Measurements from ENCODE around the gene TAF6.

Gene TAF6

DNA sequence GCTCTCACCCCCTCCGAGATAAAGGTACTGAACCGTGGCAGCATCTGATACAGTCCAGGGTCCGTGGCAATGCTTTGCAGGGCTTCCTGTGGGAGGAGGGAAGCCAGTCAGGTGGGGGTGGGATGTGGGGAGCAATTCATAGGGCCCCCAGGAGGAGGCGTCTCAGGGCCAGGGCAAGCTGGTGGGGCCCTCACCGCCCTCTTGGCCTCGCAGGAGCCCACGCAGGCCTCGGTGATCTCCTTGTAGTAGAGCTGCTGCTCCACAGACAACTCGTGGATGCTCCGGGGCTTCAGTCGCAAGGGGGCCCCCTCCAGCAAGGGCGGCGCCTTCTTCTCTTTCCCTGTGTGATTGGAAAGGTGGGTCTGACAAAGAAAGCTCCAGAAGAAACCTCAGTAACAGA is 7.2 kb downstream of the TAF6 start:
- TF ChIP-seq, protein P1, sequence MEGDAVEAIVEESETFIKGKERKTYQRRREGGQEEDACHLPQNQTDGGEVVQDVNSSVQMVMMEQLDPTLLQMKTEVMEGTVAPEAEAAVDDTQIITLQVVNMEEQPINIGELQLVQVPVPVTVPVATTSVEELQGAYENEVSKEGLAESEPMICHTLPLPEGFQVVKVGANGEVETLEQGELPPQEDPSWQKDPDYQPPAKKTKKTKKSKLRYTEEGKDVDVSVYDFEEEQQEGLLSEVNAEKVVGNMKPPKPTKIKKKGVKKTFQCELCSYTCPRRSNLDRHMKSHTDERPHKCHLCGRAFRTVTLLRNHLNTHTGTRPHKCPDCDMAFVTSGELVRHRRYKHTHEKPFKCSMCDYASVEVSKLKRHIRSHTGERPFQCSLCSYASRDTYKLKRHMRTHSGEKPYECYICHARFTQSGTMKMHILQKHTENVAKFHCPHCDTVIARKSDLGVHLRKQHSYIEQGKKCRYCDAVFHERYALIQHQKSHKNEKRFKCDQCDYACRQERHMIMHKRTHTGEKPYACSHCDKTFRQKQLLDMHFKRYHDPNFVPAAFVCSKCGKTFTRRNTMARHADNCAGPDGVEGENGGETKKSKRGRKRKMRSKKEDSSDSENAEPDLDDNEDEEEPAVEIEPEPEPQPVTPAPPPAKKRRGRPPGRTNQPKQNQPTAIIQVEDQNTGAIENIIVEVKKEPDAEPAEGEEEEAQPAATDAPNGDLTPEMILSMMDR (conservative IDR thresholded peaks at IDR 0.05): no peak
- no peak overlapping the region for H3K27ac ChIP-seq

DNA sequence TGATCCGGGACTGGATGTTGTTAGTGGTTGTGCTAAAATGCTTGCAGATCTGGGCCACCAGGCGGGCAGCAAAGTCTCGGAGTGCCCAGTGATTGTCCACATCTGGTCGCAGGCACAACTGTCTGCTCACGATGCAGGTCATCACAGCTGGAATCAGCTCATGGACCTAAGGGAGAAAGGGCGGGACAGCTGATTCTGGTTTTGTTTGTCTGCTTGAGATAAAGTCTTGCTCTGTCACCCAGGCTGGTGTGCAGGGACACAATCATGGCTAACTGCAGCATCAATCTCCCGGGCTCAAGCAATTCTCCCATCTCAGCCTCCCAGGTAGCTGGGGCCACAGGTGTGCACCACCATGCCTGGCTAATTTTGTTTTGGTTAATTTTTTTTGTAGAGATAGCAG is 8.0 kb downstream of the TAF6 start:
- TF ChIP-seq, protein P1 (conservative IDR thresholded peaks at IDR 0.05): no peak

GRCh38 chr7:100109521-100110163 is 9.5 kb downstream of the TAF6 start:
- no peak overlapping the region for H3K27ac ChIP-seq
- TF ChIP-seq, protein P1 (conservative IDR thresholded peaks at IDR 0.05): peak; percentile 22; the same call in 1 of the 2 replicates

More for the DNA sequence above, 8.0 kb downstream of the TAF6 start:
- H3K27ac ChIP-seq: no peak overlapping the region

GRCh38 chr7:100107890-100108289 is 11.3 kb downstream of the TAF6 start:
- H3K27ac ChIP-seq: peak overlapping the region; percentile 34
- TF ChIP-seq, protein P1 (conservative IDR thresholded peaks at IDR 0.05): no peak

GRCh38 chr7:100107125-100107737 is 11.9 kb downstream of the TAF6 start:
- TF ChIP-seq, protein P1 (conservative IDR thresholded peaks at IDR 0.05): no peak
- H3K27ac ChIP-seq: no peak overlapping the region; the same call in 1 of the 2 replicates

DNA sequence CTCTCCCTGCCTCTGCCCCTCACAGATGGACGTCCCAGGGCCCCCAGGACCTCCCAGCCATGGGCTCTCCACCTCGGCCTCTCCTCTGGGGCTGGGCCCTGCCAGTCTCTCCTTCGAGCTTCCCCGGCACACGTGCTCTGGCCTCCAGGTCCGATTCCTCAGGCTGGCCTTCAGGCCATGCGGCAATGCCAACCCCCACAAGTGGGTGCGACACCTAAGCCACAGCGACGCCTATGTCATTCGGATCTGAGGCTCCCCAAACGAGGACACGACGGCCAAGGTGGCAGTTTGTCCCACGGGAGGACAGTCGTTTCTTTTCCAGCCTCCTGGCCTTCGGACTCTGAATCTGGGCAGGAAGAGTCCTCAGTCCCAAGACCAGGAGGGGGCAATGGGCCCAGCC is 12.5 kb downstream of the TAF6 start:
- TF ChIP-seq, protein P1 (conservative IDR thresholded peaks at IDR 0.05): no peak
- H3K27ac ChIP-seq: no peak overlapping the region

DNA sequence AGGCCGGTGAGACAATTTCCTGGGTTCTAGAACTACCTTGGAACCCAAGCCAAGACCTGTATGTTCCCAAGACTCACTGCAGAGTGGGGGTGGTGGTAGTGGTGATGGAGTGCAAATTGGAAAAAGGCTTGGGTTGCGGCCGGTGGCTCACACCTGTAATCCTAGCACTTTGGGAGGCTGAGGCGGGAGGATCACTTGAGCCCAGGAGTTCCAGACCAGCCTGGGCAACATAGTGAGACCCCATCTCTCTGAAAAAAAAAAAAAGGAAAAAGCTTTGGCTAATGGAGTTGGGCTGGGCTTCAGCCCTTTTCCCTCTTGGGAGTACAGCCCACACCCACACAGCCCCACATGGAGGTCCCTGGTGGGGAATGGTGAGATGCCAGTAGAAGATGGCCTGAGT is 13.6 kb downstream of the TAF6 start:
- no peak overlapping the region for H3K27ac ChIP-seq
- TF ChIP-seq, protein P1 (conservative IDR thresholded peaks at IDR 0.05): no peak

All from VCaP (cell line).